CD4-positive, alpha-beta memory T cell (primary cell): ENCODE data around the gene SLC37A4. TPM values are rescaled to one million over a fixed set of nuclear protein-coding genes. Genes with fewer than 3 reads are reported as not detected.

ENCODE experiments used
- CTCF ChIA-PET: fragments of 350-600 bp; sonication (Branson Sonifier 250); formaldehyde crosslinking; loops from one replicate; lab custom pipeline; 2021; ENCODE audit warnings: inconsistent platforms; ENCODE audit not compliant: partially characterized antibody; lab: Charles Lee
- POLR2A ChIA-PET: fragments of 350-600 bp; sonication (Branson Sonifier 250); formaldehyde crosslinking; loops from one replicate; lab custom pipeline; 2021; ENCODE audit not compliant: partially characterized antibody; lab: Charles Lee
- DNase-seq, 5 donors: peaks; one replicate each; pipeline versions ENCODE4 v3.0.0 to v3.0.0-alpha.2; 2020 to 2022; ENCODE audit warnings: mixed read lengths in 1 of 5
- H3K27ac ChIP-seq: one replicate; pipeline ENCODE4 v1.7.0; 2013; ENCODE audit warnings: low read depth, low read length
- H3K27me3 ChIP-seq: 2 replicates; pipeline ENCODE4 v1.7.0; 2013; ENCODE audit warnings: mild to moderate bottlenecking, low read length, moderate library complexity; ENCODE audit not compliant: insufficient read depth
- H3K36me3 ChIP-seq: 2 replicates; pipeline ENCODE4 v1.7.0; 2013; ENCODE audit warnings: mild to moderate bottlenecking, low read length, moderate library complexity; ENCODE audit not compliant: insufficient read depth
- H3K4me1 ChIP-seq: 2 replicates; pipeline ENCODE4 v1.7.0; 2013; ENCODE audit warnings: mild to moderate bottlenecking, low read length, moderate library complexity; ENCODE audit not compliant: insufficient read depth
- H3K4me3 ChIP-seq, 2 donors: one replicate each; pipeline ENCODE4 v1.7.0; 2013; ENCODE audit warnings: low read length in 2 of 2, mild to moderate bottlenecking in 1 of 2
- H3K9me3 ChIP-seq, 2 donors: one replicate each; pipeline ENCODE4 v1.7.0; 2013; ENCODE audit warnings: low read length in 2 of 2, control low read depth in 1 of 2; ENCODE audit not compliant: control insufficient read depth in 1 of 2
- H3K27ac Mint-ChIP-seq, 7 donors: one replicate each; pipeline ENCODE4 v1.8.0; 2020 to 2021; ENCODE audit warnings: mixed read lengths in 7 of 7, mild to moderate bottlenecking in 6 of 7, inconsistent platforms in 3 of 7, moderate library complexity in 3 of 7
- H3K27me3 Mint-ChIP-seq, 2 donors: one replicate each; pipeline ENCODE4 v1.8.0; 2020 to 2021; ENCODE audit warnings: mixed read lengths in 2 of 2
- H3K36me3 Mint-ChIP-seq, 2 donors: one replicate each; pipeline ENCODE4 v1.8.0; 2020 to 2021; ENCODE audit warnings: mixed read lengths in 2 of 2, inconsistent platforms in 1 of 2, mild to moderate bottlenecking in 1 of 2
- H3K4me1 Mint-ChIP-seq, 4 donors: one replicate each; pipeline ENCODE4 v1.8.0; 2020 to 2021; ENCODE audit warnings: mixed read lengths in 4 of 4, mild to moderate bottlenecking in 1 of 4
- H3K4me3 Mint-ChIP-seq, 8 donors: one replicate each; pipeline ENCODE4 v1.8.0; 2020 to 2021; ENCODE audit warnings: mixed read lengths in 8 of 8, mild to moderate bottlenecking in 7 of 8, moderate library complexity in 6 of 8, inconsistent platforms in 3 of 8
- H3K9me3 Mint-ChIP-seq, 8 donors: one replicate each; pipeline ENCODE4 v1.8.0; 2020 to 2021; ENCODE audit warnings: mixed read lengths in 8 of 8, mild to moderate bottlenecking in 5 of 8, inconsistent platforms in 3 of 8, moderate library complexity in 1 of 8
- intact Hi-C: fragments of 100-400 bp; cut with micrococcal nuclease; formaldehyde crosslinking; loops from one replicate; pipeline ENCODE4 v1.15.1; 2023
- polyA plus RNA-seq, 2 donors: library from polyadenylated mRNA; unstranded; fragments of 300-500 nt; fragmentation: Illumina TruSeq; gene quantifications; one replicate each; pipeline ENCODE4 v1.2.3, GENCODE V29; 2021
- total RNA-seq, 2 experiments: library from RNA; stranded (reverse); gene quantifications; one replicate each; pipeline ENCODE4 v1.2.3, GENCODE V29; 2021

Gene SLC37A4
- total and polyA plus RNA-seq, 4 experiments from 2014 or later: 10.6 to 14.8 (median 13.8) TPM

GRCh38 chr11:119054418-119054817, 23.7 kb upstream of the SLC37A4 start:
- intact Hi-C loops: no loop called here
- peaks cover 52% of the 10 kb centered on the region for H3K36me3 ChIP-seq

GRCh38 chr11:119052163-119052814, 21.6 kb upstream of the SLC37A4 start:
- Histone ChIP-seq H3K36me3 (peaks cover 74% of the 10 kb centered on the region), H3K27ac (peak overlapping the region; percentile 6), H3K27me3 (no peaks in the 10 kb centered on the region), H3K9me3 (no peaks in the 10 kb centered on the region), H3K4me1 (peaks cover 18% of the 10 kb centered on the region), H3K4me3 (no peak overlapping the region)
- intact Hi-C loops: no loop called here
- peak overlapping the region in 1 of 8 donors; percentile 15 for H3K4me3 Mint-ChIP-seq
- H3K4me1 Mint-ChIP-seq: peaks cover 20 to 55% (median 37%) of the 10 kb centered on the region in 4 donors
- no peaks in the 10 kb centered on the region for H3K9me3 Mint-ChIP-seq
- peaks cover 63 to 82% of the 10 kb centered on the region in 2 donors for H3K36me3 Mint-ChIP-seq
- ChIA-PET CTCF (no interaction called here), POLR2A (interaction anchor here (1.1 kb wide), 1 partner anchor 22 kb away, joined by 3 read pairs; no protein-coding TSS in a partner anchor)
- H3K27me3 Mint-ChIP-seq: no peaks in the 10 kb centered on the region
- no peak for DNase-seq
- peak overlapping the region in 6 of 7 donors; percentile 22 to 80 (median 72) for H3K27ac Mint-ChIP-seq

More at GRCh38 chr11:119054418-119054817, 23.7 kb upstream of the SLC37A4 start:
- H3K27ac ChIP-seq: no peak overlapping the region
- peak overlapping the region in 5 of 8 donors; percentile 13 to 54 (median 29) for H3K4me3 Mint-ChIP-seq
- ChIA-PET CTCF (interaction anchor here (1.0 kb wide), 1 partner anchor 24 kb away, joined by 3 read pairs; the partner anchor contains the start of gene SLC37A4), POLR2A (interaction anchor here (4.3 to 5.3 kb wide), 3 partner anchors 12 to 41 kb away, joined by 32 to 67 read pairs (median 43); partner anchors contain the start of genes RPS25, TRAPPC4 and VPS11)
- peak overlapping the region in 1 of 7 donors; percentile 44 for H3K27ac Mint-ChIP-seq
- peaks cover 26 to 65% (median 46%) of the 10 kb centered on the region in 4 donors for H3K4me1 Mint-ChIP-seq
- H3K27me3 Mint-ChIP-seq: no peaks in the 10 kb centered on the region
- no peaks in the 10 kb centered on the region for H3K27me3 ChIP-seq
- H3K9me3 Mint-ChIP-seq: no peaks in the 10 kb centered on the region
- peaks cover 27% of the 10 kb centered on the region for H3K4me1 ChIP-seq
- no peak overlapping the region for H3K4me3 ChIP-seq
- H3K36me3 Mint-ChIP-seq: peaks cover 48 to 72% of the 10 kb centered on the region in 2 donors
- no peaks in the 10 kb centered on the region for H3K9me3 ChIP-seq
- DNase-seq: no peak

DNA sequence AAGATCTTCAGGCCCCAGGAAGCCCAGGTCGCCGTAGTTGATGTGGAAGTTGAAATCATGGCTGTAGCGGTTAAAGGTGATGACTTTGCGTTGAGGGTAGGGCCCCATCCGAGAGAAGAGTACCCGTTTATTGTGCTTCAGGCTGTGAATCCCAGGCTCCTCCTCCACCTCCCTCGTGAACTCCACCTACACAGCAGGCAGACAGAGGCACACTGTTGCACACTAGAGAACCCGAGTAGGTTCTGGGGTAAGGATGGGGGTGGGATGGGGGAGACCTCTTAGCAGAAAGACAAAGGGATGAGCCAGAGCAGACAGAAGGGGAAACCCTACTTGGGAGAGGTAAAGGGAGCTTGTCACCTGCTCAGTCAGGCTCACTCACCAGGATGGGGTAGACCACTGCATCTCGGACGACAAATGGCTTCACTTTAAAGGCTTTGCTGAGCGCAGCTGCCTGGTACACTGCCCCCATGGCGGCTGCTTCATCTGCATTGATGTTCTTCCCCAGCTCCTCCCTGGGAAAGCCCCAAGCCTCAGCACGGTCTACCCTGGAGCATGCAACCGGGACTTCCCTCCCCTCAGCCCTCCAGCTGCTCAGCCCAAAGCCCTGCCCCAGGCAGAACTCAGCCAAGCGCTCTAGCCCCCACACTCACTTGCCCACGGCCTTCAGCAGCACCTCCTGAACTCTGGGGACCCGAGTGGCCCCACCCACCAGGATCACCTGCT, 20.9 kb upstream of the SLC37A4 start:
- H3K27me3 Mint-ChIP-seq: no peaks in the 10 kb centered on the region
- peak overlapping the region; percentile 6 for H3K27ac ChIP-seq

DNA sequence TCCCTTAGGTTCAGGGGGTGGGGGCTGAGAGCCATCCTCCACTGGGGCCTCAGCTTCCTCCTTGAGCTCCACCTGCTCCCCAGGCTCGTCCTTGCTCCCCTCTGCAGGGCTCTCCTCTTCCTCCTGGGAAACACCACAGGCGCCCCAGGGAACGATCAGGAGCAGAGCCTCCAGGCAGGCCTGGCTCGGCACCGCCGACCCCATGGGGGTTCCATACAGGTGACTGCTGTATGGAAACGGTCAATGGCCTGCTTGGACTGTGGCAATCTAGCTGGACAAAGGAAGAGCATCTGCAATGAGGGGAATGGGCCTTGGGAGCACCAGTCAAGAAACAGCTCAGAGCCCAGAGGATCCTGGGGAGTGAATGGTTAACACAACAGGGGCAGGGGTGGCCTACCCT, 18.4 kb upstream of the SLC37A4 start:
- H3K36me3 Mint-ChIP-seq: peaks cover 52 to 83% of the 10 kb centered on the region in 2 donors
- H3K4me1 ChIP-seq: peaks cover 6% of the 10 kb centered on the region
- H3K4me1 Mint-ChIP-seq: peaks cover 9 to 33% (median 20%) of the 10 kb centered on the region in 4 donors
- H3K36me3 ChIP-seq: peaks cover 78% of the 10 kb centered on the region
- H3K9me3 Mint-ChIP-seq: peaks cover 0 to 2% (median 0%) of the 10 kb centered on the region in 8 donors
- no peaks in the 10 kb centered on the region for H3K9me3 ChIP-seq
- H3K27ac ChIP-seq: no peak overlapping the region
- intact Hi-C loops: no loop called here
- CTCF ChIA-PET: interaction anchor here (1.2 kb wide), 1 partner anchor 72 kb away, joined by 3 read pairs; the partner anchor contains the start of gene HINFP
- no peak for DNase-seq
- no peak overlapping the region for H3K4me3 ChIP-seq
- POLR2A ChIA-PET: no interaction called here
- no peaks in the 10 kb centered on the region for H3K27me3 ChIP-seq
- no peaks in the 10 kb centered on the region for H3K27me3 Mint-ChIP-seq
- peak overlapping the region in 1 of 7 donors; percentile 23 for H3K27ac Mint-ChIP-seq
- H3K4me3 Mint-ChIP-seq: no peak overlapping the region

More for the DNA sequence above, 20.9 kb upstream of the SLC37A4 start:
- Histone ChIP-seq H3K36me3 (peaks cover 79% of the 10 kb centered on the region), H3K27me3 (no peaks in the 10 kb centered on the region), H3K4me1 (peaks cover 18% of the 10 kb centered on the region), H3K9me3 (no peaks in the 10 kb centered on the region), H3K4me3 (no peak overlapping the region)
- ChIA-PET POLR2A (interaction anchor here (0.6 to 1.2 kb wide), 5 partner anchors 8 to 54 kb away, joined by 3 to 4 read pairs (median 3); partner anchors contain the start of genes CENATAC, HMBS and VPS11), CTCF (interaction anchor here (1.2 kb wide), 1 partner anchor 118 kb away, joined by 3 read pairs; no protein-coding TSS in a partner anchor)
- intact Hi-C loops: no loop called here
- Mint-ChIP-seq H3K36me3 (peaks cover 66 to 87% of the 10 kb centered on the region in 2 donors), H3K4me1 (peaks cover 20 to 55% (median 33%) of the 10 kb centered on the region in 4 donors), H3K4me3 (peak overlapping the region in 2 of 8 donors; percentile 15 to 39), H3K9me3 (no peaks in the 10 kb centered on the region), H3K27ac (peak overlapping the region in 5 of 7 donors; percentile 13 to 73 (median 70))
- peak in 3 of 5 donors; percentile 6 to 66 (median 22) for DNase-seq

DNA sequence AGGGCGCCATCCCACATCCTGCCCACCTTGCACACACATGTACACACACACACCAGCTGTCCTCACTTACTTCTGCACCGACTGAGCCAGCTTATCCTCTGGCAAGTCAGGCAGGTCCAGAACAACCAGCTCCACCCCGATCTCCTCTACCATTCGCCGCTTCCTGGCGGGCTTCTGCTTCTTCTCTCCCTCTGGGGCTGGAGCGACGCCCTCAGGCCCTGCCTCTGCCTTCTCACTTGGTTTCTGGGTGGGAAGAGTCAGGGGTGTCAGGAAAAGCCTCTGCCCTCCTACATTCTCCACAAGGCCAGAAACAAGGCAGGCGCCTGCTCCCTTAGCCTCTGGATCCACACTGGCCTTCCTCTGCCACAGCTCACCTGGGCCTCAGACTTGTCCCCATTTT, 18.0 kb upstream of the SLC37A4 start:
- Histone ChIP-seq H3K9me3 (no peaks in the 10 kb centered on the region), H3K36me3 (peaks cover 73% of the 10 kb centered on the region), H3K4me1 (peaks cover 6% of the 10 kb centered on the region), H3K27ac (no peak overlapping the region), H3K27me3 (no peaks in the 10 kb centered on the region), H3K4me3 (no peak overlapping the region)
- Mint-ChIP-seq H3K36me3 (peaks cover 48 to 79% of the 10 kb centered on the region in 2 donors), H3K27ac (peak overlapping the region in 1 of 7 donors; percentile 42), H3K27me3 (no peaks in the 10 kb centered on the region), H3K4me3 (no peak overlapping the region), H3K4me1 (peaks cover 9 to 29% (median 17%) of the 10 kb centered on the region in 4 donors), H3K9me3 (peaks cover 0 to 2% (median 0%) of the 10 kb centered on the region in 8 donors)
- intact Hi-C loops: no loop called here
- CTCF ChIA-PET: interaction anchor here (1.2 kb wide), 1 partner anchor 73 kb away, joined by 3 read pairs; the partner anchor contains the start of gene HINFP
- POLR2A ChIA-PET: interaction anchor here (0.5 to 1.1 kb wide), 3 partner anchors 8 to 148 kb away, joined by 3 to 5 read pairs (median 3); no protein-coding TSS in a partner anchor
- DNase-seq: no peak

DNA sequence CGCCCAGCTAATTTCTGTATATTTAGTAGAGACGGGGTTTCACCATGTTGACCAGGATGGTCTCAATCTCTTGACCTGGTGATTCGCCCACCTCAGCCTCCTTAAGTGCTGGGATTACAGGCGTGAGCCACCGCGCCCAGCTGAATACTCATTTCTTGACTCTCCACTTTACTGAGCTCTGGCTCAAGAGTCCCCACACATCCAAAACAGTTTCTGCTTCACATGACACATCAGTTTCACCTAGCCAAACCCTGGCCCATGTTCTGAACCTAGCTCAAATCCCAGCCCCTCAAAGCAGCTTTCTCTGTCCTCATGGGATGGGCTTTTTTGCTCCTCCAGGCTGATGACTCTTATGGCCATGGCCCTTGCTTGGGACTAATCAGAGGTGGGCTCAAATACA, 16.5 kb upstream of the SLC37A4 start:
- ChIA-PET POLR2A (interaction anchor here (1.1 to 1.5 kb wide), 3 partner anchors 10 to 149 kb away, joined by 3 to 7 read pairs (median 3); partner anchors contain the start of genes CENATAC and HYOU1), CTCF (interaction anchor here (0.7 to 1.0 kb wide), 3 partner anchors 9 to 43 kb away, joined by 3 read pairs; partner anchors contain the start of gene HYOU1)
- no peak overlapping the region for H3K27ac ChIP-seq
- Mint-ChIP-seq H3K36me3 (peaks cover 37 to 66% of the 10 kb centered on the region in 2 donors), H3K27me3 (no peaks in the 10 kb centered on the region), H3K4me1 (peaks cover 3 to 18% (median 9%) of the 10 kb centered on the region in 4 donors), H3K9me3 (peaks cover 0 to 2% (median 0%) of the 10 kb centered on the region in 8 donors), H3K27ac (peak overlapping the region in 1 of 7 donors; percentile 50), H3K4me3 (no peak overlapping the region)
- no peaks in the 10 kb centered on the region for H3K27me3 ChIP-seq
- H3K4me3 ChIP-seq: no peak overlapping the region
- intact Hi-C loops: no loop called here
- no peaks in the 10 kb centered on the region for H3K9me3 ChIP-seq
- peaks cover 2% of the 10 kb centered on the region for H3K4me1 ChIP-seq
- H3K36me3 ChIP-seq: peaks cover 59% of the 10 kb centered on the region
- no peak for DNase-seq
